Measurements from ENCODE around the gene BHMT2.

BHMT2 gene, protein sequence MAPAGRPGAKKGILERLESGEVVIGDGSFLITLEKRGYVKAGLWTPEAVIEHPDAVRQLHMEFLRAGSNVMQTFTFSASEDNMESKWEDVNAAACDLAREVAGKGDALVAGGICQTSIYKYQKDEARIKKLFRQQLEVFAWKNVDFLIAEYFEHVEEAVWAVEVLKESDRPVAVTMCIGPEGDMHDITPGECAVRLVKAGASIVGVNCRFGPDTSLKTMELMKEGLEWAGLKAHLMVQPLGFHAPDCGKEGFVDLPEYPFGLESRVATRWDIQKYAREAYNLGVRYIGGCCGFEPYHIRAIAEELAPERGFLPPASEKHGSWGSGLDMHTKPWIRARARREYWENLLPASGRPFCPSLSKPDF

DNA sequence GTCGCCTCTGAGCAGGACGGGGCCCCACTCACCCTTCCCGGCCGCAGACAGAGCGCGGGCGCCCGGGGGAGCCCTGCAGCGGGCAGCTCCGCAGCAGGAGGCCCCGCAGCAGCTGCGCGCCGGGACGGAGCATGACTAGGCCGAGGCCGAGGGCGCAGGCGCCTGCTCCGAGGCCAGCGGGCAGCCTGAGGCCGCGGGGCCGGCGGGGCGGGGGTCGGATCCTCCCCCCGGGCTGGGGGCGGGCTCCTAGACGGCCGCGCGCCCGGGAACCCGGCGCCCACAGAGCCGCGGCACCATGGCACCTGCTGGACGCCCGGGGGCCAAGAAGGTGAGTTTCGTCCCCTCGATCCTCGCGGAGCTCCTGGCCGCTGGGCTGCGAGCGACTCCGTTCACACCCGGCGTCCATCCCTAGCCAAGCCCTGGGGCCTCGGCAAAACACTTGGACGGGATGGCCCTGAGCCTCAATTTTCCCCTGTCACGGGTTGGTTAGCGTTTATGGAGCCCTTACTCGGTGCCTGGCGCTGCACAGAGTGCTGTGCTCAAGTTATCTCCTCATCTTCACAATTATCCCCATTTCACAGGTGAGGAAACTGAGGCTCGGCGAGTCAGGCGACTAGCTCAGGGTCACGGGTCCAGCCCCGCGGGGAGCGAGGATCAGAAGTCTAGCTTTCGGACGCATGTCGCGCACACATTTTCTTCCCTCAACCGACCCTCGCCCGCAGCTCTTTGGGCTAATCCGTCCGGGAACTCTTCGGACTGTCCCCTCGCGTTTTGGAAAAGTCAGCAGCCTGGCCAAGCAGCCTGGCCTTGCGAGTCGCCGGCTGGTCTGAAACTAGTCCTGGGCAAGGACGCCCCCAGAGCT, at the start of gene BHMT2, which contains the start of gene DMGDH:
TSS of gene BHMT2 (plus strand) at position 280 of the 862 bp plus-strand sequence. CDS start at position 296, 16 bp downstream.
TSS of gene DMGDH (minus strand) at position 187 of the 862 bp plus-strand sequence. CDS start at position 133, 54 bp downstream.
- in situ Hi-C loops (cut with MboI; ENCODE audit: low sequenced_read_pairs): no loop called here

DNA sequence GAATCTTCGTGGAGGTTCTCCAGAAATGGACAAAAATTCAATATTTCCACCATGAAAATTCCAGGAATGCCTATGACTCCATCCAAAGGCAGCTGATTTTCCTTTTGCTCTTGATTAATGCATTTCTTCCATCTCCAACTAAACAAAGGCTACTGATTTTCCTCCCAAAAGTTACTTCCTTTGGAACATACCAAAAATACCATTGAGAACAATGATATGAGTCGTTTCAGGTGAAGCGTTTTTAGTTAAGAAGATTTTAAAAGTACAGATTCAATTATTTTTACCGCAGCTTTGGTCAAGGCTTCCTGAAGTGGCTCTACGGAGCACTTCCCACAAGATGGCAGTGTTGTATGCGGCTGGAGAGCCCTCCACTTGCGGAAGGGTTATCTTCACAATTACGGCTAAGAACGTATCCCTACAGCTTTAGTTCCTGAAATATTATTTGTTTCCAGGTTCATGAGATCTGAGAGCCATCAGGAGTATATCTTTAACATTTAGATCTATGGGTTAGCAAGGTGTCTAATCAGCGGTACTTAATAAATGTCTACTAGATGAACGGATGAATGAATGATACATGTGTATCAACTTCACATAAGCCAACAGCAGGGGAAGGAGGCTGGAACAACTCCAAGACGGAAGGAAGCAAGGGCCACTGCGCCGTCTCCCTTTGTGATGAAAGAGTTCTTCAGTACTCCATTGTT, 48.6 kb upstream of the BHMT2 start:
- in situ Hi-C loops (cut with MboI; ENCODE audit: low sequenced_read_pairs): no loop called here

DNA sequence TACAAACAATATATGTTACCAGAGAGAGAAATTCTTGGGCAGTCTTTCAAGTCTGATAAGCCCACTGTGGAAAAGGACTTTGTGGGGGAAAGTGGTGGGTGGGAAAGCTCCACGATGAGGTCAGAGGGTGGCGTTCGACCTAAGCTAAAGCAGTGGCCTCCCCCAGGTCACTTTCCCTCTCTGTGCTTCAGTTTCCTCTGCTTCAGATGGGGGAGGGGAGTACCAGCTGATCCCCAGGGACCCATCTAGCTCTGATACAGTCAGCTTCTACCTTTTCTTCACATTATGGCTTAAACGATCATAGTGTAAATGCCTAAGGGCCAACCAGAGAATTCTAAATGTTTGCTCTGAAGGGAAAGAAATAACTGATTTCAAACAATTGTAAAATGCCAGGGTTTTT, 47.8 kb upstream of the BHMT2 start:
- in situ Hi-C loops (cut with MboI; ENCODE audit: low sequenced_read_pairs): no loop called here

DNA sequence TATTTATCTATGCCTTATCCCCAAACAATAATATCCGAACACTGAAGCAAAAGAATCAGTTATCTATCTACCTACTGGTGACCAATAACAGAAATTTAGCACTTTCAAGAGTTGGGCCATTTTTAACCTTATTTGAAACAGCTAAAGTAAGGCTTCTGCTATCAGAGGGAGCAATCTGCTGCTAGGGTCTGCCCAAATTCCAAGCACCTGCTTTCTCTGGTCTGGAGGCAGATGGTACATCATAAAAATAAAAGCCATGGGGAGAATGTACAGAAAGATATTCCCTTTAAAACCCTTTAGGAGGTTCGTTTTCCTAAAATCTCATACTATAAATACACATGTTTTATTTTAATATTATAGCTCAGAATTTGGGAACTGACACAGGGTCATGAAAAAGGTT, 46.8 kb upstream of the BHMT2 start:
- in situ Hi-C loops (cut with MboI; ENCODE audit: low sequenced_read_pairs): no loop called here

DNA sequence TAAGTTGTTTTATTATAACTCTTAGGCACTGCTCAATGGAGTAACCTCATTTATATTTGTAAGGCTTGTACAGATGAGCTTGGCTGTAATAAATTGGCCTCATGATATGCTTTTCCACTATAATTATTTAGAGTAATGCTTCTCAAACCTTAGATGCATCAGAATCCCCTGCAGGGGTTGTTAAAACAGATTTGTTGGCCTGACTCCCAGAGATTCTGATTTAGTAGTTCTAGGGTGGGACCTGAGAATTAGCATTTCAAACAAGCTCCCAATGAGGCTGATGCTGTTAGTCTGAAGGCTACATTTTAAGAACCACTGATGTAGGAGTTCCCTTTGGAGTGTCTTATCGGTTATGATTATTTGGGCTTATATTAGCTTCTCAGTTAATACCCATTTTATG, 46.2 kb upstream of the BHMT2 start:
- in situ Hi-C loops (cut with MboI; ENCODE audit: low sequenced_read_pairs): no loop called here

DNA sequence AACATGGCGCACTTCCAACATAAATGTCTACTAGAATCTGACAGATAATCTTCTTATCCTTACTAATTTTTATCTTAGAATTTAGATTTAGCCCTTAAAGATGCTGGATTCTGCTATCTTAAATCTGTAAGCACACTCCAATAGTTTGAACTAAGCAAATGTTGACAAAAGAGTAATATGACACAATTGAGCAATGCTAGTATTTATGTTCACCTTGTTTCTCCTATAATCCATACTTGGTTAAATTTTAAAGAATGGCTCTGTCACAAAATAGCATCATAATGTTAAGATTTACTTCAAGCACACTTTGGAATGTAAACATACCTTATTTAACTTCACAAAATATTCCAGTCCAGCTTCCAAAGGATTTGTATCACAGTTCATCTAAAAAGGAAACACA, 45.6 kb upstream of the BHMT2 start:
- in situ Hi-C loops (cut with MboI; ENCODE audit: low sequenced_read_pairs): no loop called here

DNA sequence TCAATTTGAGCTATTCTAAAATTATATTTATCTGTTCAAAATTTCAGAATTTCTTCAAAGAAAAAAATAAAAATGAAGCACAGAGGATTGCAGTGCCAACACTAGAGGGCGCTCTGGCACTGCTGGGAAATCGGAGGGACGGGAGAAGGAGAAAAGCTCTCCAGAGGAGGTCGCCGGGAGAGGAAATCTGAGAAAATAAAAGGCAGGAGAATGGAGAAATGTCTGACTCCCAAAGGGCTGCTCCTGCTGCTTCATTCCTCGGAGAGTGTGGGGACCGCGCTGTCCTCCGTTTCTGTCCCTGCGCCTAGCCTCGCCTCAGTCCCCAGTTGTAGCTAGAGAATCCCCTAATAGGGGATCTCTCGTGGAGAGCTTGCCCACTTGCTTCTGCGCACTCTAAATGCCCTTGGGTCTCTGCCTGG, 44.5 kb upstream of the BHMT2 start:
- in situ Hi-C loops (cut with MboI; ENCODE audit: low sequenced_read_pairs): loop anchor here (25.0 kb wide), 1 partner anchor 437 kb away; no protein-coding TSS in a partner anchor

DNA sequence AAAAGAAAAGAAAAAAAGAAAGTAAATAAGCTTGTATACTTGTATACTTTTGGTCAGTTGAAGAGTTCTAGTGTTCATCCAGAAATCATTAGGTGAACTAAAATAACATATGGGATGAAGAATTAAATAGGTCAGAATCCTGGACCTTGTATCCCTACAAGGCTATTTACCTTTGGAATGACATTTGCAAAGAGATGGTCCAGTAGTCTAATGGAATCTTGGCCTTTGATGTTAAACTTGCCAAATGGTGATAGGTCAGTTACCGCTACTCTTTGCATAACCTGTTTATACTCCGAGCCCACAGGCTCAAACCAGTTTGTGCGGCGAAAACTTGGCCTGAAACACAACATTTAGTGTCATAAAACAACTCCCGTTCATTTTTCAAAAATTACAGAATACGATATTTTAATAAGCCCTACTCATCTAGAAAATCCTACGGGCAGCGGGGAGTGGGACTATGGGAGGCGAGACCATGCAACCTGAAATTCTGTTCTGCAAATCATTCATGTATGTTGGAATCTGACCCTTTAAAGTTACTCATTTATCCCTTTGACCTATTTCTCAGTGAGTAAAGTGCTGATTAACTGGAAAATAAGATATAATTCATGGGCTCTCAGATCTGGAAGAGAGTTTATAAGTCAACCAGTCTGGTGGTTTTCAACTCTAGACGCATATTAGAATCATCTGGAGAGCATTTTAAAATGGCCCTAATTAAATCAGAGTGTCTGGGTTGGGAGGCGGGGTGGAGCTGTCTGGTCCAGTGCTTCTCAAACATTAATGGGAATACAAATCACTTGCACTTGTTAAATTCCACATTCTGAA, 38.7 kb upstream of the BHMT2 start:
- in situ Hi-C loops (cut with MboI; ENCODE audit: low sequenced_read_pairs): loop anchor here (25.0 kb wide), 1 partner anchor 431 kb away; no protein-coding TSS in a partner anchor

DNA sequence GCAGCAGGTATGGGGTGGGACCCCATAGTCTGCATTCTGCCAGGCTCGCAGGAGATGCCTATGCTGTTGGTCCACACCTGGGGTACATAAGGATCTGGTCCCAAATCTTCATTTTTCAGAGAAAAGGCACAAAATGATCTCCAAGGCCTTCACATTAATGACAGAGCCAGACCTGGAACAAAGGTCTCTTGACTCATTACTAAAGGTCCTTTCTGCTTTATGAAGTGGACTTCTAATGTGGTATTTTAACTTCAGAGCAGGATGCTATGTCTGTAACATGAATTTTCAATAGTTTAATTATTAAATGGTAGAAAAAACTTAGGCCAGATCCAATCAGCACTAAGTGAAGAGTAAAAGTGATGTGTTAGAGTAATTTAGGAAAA, 38.1 kb upstream of the BHMT2 start:
- in situ Hi-C loops (cut with MboI; ENCODE audit: low sequenced_read_pairs): loop anchor here (25.0 kb wide), 1 partner anchor 431 kb away; no protein-coding TSS in a partner anchor

DNA sequence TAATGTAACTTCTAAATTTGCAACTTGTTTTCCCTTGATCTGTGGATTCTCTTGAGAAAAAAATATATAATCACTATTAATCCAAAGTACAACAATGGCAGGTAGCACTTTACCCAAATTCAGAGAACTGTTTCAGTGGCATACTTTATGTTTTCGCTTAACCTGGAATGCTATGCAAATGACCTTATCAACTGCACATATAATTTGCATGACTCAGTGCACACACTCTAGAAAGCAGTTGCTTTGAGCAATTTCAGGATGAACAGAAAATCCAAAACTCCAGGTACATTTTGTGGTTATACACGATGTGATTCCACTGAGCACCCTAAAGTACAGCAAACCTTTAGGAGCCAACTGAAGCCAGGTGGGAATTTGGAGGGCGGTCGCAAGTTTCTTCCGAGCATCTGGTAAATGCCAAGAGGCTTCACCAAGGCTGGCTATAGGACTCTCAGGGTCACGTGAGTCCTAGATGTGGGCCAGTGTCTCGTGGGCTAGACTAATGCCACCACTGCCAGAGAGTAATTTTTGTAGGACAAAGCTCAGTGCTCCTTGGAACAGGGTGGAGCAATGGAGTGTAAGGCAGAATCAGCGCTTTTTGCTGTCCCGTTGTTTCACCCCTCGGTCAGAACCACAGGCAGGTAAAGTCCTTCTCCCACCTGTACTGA, 37.4 kb upstream of the BHMT2 start:
- in situ Hi-C loops (cut with MboI; ENCODE audit: low sequenced_read_pairs): loop anchor here (25.0 kb wide), 1 partner anchor 430 kb away; no protein-coding TSS in a partner anchor

DNA sequence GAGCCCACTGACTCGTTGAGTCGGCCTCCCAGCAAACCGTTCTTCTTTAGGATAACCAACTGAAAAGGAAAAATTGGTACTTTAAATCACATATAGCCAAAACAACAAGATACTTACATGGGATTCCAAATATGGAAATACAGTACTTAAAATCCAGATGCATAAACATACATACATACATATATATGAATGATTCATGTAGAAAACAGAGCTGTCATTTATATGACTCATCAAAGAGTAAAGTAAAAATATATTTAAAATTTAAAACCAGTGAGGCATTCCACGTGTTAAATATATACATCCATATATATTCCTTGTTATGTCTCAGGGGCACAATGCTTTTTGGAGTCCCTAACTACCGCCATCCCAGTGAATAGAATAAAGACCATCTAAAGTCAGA, 36.8 kb upstream of the BHMT2 start:
- in situ Hi-C loops (cut with MboI; ENCODE audit: low sequenced_read_pairs): loop anchor here (25.0 kb wide), 1 partner anchor 430 kb away; no protein-coding TSS in a partner anchor

DNA sequence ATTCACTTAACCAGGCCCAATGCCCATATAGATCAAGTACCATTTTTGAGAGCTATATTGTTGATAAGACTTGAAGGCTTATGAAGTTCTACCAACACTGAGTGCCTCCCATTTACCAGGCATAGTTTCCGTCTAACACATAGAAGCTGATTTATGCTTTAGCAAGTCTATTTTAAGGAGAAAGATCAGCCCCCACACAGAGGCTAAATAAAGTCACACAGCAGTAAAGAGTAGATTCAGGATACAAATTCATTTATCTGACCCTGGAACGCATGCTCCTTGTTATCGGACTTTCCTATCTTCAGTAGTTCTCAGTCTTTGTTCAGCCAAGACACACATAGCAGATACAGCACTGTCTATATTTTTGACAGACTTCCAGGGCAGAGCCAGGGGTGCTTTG, 34.3 kb upstream of the BHMT2 start:
- in situ Hi-C loops (cut with MboI; ENCODE audit: low sequenced_read_pairs): loop anchor here (25.0 kb wide), 1 partner anchor 427 kb away; no protein-coding TSS in a partner anchor

DNA sequence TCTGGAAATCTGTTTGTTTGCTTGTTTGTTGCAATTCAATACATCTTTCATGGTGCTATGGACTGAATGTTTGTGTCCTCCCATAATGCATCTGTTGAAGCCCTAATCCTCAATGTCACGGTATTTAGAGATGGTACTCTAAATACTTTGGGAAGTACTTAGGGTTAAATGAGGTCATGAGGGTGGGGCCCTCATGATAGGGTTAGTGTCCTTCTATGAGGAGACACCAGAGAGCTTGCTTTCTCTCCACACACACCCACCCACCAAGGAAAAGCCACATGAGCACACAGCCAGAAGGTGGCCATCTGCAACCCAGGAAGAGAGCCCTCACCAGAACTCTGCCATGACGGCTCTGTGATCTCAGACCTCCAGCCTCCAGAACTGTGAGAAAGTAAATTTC, 32.8 kb upstream of the BHMT2 start:
- in situ Hi-C loops (cut with MboI; ENCODE audit: low sequenced_read_pairs): loop anchor here (25.0 kb wide), 1 partner anchor 426 kb away; no protein-coding TSS in a partner anchor

DNA sequence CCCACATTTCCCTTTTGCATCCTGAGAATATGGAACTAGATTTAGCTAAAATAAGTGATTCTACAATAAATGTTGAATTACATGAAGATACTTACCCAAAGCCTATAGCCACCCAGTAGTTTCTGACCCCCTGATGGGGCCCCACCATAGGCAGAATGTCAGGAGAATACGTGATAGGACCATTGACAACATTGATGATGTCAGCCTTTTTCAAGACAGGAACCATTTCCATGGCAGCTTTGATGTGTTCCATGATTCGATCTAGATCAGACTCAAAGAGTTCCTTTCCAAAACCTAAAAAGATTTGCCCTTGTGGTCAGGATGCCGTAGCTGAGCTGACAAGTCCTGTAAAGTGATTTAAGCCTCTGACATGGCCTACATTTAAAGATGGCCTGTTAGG, 27.4 kb upstream of the BHMT2 start:
- in situ Hi-C loops (cut with MboI; ENCODE audit: low sequenced_read_pairs): loop anchor here (25.0 kb wide), 1 partner anchor 420 kb away; no protein-coding TSS in a partner anchor

DNA sequence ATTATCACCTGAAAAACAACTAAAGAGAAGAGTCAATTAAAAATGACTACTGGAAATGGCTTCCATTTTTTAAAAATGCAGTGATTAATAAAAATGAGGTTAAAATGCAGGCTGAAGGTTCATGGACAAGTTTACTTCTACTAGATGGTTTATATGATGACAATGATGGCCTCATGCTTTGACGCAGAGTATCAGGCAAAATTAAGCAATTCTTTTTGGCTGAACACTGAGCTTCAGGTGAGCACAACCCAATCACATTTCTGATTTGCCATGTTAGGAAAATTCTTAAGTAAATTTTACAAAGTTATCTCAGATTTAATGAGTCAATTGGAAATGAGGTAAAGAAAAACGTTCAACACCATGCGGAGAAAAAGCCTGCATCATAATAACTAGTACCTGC, 22.4 kb upstream of the BHMT2 start:
- in situ Hi-C loops (cut with MboI; ENCODE audit: low sequenced_read_pairs): loop anchor here (25.0 kb wide), 1 partner anchor 415 kb away; no protein-coding TSS in a partner anchor

DNA sequence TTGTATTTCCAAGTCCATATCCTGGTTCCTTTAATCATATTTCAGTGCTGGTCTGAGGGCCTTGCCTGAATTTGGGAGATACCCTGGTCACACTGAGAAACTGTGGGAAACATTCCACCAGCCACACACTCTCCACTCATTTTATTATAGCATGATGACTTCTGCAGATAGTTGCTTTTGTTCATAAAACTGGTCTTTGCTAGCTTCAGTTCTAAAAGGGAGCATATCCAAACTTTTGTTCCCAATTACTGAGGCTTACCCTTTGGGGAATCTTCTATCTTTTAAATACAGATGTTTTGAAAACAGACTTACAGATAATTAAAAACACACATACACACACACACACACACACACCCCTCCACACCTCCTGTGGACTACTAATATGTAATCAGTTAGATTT, 21.1 kb upstream of the BHMT2 start:
- in situ Hi-C loops (cut with MboI; ENCODE audit: low sequenced_read_pairs): loop anchor here (25.0 kb wide), 1 partner anchor 414 kb away; no protein-coding TSS in a partner anchor

DNA sequence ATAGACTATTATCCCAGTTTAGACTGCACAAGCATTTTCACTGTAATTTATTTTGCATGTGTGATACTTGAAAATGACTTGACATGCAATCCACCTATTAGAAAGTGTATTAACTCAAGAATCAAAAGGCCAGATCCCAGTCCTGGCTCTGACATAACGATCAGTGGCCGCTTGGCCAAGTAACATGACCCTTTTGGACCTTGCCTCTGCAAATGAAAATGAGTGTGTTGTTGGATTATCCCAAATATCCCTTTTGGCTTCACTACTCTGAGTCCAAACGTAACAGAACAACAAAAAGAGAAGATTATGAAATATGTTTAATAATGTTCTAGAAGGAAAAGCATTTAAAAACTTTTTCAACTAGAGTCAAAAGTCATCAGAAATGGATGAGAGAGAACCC, 19.1 kb upstream of the BHMT2 start:
- in situ Hi-C loops (cut with MboI; ENCODE audit: low sequenced_read_pairs): no loop called here

DNA sequence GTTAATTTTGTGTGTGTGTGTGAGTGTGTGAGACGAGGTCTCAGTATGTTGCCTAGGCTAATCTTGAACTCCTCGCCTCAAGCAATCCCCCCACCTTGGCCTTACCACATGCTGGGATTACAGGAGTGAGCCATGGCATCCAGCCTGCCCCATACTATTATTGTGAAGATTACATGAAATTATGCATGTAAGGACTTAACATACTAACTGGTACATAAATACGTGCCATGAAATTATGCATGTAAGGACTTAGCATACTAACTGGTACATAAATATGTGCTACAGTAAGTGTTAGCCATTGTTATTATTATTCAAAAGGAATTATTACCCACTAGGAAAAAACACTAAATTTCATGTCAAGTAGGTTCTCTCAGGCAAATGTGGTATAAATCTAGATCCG, 16.2 kb upstream of the BHMT2 start:
- in situ Hi-C loops (cut with MboI; ENCODE audit: low sequenced_read_pairs): no loop called here

DNA sequence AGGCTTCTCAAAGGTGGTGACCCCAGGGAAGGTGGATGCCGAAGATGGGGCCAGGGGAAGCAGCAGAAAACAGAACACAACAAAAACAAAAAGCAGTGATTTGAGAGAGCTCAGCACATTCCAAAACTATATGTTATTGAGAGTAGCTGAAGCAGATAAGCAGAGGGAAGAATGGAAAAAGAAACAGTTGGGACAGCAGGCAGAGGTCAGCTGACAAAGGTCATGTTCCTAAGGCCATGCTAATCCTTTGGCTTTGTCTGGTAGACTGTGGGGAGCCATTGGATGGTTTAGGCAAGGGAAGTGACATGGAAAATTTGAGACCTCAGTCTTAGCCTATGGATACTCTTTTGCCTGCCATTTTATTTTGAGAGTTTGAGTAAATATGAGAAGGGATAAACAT, 14.6 kb upstream of the BHMT2 start:
- in situ Hi-C loops (cut with MboI; ENCODE audit: low sequenced_read_pairs): no loop called here

All from HL-60/S4 treated with retinoic acid at 250 ng/mL for 4 days and 3 days (cell line).